HG02678 (cell line): Measurements from ENCODE around the gene C14orf132.

Experiments used
- ATAC-seq: cut with Tn5 transposase; IDR thresholded peaks from one replicate; pipeline ENCODE4 v1.9.1; 2021; ENCODE audit warnings: mild to moderate bottlenecking, moderate library complexity; ENCODE audit not compliant: unreplicated experiment

C14orf132 gene

DNA sequence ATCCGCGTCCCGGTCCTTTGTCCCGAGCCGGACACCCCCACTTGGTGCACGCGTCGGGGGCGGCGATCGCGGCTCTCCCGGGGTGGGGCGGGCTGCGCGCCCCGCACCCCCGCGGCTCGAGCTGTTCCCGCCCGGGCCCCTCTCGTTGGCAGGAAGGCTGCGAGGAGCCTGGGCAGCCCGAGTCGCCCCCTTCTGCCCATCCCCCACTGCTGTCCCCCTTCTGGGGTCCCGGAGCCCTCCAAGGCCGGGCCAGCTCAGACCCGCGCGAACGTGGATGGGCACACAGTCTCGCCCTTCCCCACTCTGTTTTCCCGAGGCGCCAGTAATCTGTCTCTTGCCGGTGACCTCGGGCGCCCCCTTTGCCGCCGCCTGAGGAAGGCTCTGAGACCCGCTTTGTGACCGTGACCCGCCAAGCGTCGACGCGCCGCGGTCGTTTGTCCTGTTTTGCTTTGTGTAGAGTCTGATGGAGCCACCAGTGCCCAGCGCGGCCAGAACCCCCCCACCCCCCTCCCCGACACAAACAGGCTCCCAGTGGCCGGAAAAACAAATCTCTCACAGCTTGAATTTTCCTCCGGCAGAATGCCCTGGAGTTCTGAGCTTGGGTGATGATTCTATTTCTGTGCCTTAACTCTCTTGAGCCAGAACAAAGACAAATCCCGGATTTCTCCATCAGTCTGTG lies 610 bp downstream of the C14orf132 start:
- ATAC-seq = no peak

DNA sequence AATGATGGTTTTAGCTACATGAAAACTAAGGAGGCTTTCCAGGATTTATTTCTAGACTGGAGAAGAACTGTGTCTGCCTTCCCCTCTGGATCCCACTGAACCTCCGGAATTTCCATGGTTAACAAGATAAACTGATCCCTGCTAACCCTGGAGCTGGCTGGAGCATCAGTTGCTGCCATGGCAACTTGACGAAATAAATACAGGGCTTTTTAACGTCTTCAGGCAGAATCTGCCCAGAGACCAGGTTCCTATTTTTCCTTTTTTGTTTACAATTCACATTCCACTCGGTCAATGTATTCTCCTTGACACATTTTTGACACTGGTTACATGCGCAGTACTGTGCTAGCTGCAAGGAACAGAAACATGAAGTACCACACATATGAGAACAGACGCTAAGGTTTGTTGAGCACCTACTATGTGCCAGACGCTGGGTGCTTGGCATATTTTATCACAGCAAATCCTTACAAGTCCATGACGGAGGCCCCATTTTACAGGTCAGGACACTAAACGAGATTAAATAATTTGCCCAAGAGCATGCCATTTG lies 1.7 kb downstream of the C14orf132 start:
- no peak for ATAC-seq

- no peak for ATAC-seq
Observed at GRCh38 chr14:96042248-96042930, 3.2 kb downstream of the C14orf132 start.

DNA sequence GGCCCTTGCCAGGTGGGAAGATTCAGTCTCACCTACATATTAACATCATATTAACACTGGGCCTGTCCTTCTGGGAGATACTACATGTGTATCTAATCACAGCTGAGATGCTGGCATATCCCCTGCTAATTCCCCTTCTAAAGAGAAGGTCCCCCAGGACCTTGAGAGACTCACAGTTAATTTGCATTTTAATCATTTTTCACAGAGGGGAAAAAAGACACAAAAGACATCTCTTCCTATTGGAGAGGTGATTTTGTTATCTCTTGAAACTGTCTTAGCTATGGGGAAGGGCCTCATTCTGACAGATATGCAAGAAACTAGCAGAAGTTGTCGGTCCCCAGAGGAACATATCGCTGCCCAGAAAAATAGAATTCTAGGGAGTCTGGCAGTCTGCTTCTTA lies 7.5 kb downstream of the C14orf132 start:
- no peak for ATAC-seq

DNA sequence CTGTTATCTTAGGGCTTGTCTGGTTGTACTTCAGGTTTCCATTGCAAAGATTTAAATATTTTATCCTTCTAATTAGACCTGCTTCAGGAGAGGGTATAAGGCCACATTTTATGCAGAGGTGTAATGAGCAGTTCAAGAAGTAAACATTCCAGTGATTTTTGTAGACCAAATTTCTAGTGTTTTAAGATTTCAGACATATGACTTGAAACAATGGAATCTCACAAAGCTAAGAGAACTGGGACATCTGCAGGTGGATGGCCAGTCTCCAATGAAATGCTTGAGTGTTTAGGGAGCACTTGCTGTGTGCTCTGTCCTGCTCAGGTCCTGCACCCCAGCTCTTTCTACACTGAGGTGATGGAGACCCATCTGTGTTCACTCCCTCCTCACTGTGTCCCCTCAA lies 7.9 kb downstream of the C14orf132 start:
- ATAC-seq = no peak

DNA sequence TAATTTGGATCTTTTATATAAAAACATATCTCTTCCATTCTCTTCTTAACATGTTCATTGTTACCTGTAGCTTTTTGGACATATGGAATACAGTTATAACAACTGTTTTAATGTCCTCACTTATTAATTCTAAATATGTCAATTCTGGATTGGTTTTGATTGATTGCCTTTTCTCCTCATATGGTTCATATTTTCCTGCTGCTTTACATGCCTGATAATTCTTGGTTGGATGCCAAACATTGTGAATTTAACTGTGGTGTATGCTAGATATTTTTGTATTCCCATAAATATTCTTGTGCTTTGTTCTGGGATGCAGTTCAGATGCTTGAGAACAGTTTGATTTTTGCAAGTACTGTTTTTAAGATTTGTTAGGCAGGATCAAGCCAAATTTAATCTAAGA lies 10.8 kb downstream of the C14orf132 start:
- ATAC-seq = no peak

DNA sequence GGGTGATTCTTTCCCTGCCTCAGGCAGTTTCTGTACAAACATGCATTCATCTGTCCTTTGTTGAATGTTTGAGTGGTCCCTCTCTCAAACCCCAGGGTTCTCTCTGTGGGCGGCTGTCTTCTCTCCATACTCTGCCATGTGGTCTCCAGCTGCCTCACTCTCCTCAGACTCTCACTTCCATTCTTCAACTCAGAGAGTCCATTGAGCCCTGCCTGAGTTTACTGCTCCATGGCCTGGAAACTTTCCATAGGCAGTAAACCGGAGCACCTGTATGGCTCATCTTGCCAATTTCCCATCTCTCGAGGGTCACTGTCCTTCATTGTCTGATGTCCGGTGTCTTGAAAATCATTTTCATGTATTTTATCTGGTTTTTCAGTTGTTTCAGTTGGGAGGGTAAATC lies 11.3 kb downstream of the C14orf132 start:
- no peak for ATAC-seq

DNA sequence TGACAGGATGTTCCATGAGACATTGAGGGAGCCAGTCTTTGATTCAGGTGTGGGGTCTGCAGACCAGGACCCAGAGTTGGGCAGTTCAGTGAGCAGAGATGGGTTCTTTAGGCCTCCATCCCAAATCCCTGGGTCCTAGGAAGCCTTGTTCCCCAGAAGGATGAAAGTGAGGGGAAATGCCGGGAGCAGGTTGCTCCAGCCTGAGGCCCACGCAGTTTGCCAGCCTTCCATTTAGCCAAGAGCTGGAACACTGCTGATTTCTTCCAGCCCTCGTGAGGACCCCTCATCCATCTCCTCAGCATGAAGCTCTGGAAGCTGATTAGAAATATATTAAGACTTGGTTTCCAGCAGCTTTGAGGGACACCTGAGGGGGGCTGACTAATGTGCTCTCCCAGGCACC lies 12.1 kb downstream of the C14orf132 start:
- ATAC-seq = no peak

DNA sequence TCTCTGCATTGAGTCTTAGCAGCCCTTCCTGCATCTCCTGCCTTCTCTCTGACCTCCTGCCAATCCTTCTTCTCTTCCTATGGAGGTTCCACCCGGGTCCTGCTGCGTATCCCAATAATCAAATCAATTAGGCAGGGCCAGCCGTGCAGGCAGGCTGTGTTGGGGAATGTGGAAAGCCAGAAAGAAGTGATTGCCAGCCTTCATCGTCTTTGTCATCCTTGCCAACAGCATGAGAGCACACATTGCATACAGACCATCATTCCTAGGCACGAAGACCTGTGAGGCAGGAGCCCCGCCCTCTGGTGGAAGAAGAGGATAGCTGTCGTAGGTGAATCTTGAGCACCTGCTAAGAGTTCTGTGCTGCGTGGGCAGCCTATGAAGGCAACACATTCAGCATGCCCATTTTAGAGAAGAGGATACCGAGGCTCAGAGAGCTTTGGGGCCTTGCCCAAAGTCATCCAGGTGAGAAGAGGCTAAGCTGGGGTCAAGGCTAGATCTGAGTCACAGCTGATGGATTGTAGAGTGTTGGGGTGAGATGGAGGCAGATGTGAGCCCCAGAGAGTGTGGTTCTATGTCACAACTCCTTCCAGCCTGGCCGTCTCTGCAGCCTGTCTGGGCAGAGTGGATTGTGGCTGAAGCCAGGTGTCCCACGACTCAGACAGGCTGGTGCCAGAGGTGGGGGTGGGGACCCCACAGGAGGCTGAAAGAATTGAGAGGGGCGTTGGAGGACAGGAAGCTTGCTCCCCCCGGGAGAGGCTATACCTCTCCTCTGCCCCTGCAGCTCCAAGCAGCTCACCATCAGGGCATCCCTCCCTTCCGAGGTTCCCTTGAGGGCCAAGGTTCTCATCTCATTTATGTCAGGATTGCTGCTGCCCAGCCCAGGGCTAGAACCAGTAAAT lies 12.7 kb downstream of the C14orf132 start:
- ATAC-seq = no peak

DNA sequence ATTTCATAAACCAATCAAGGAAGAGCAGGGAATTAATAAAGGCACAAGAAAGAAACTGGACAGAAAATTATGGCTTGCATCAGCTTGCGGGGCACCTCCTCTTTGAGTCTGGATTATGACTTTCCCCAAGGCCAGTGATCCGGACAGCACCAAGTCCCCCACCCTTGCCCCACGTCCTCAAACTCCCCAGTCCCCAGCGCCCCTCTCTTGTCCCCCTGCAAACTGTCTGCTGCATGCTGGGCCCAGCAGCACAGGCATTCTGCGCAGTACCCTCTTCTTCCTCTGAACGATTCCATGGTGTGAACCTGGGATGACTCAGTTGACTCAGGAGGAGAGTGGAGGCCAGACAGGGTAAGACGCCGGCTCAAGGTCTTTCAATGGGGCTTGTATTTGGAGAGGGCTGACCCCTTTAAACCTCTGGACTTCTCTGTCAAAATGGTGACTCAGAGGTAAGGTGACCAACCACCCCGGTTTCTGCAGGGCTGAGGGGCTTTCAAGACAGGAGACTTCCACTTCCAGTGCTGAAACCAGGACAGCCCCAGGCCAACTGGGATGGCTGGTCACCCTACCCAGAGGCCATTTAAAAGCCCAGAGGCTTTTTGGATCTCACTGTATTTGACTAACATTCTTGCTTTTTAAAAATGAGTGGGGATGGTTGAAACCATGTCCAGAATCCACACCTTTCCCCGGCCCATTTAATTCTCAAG lies 13.5 kb downstream of the C14orf132 start:
- ATAC-seq = no peak

- no peak for ATAC-seq
Observed at GRCh38 chr14:96053248-96053599, 14.1 kb downstream of the C14orf132 start.

- no peak for ATAC-seq
Observed at GRCh38 chr14:96053600-96054381, 14.6 kb downstream of the C14orf132 start.

GRCh38 chr14:96054661-96055060 lies 15.5 kb downstream of the C14orf132 start:
- ATAC-seq = no peak

GRCh38 chr14:96055065-96055752 lies 16.0 kb downstream of the C14orf132 start:
- ATAC-seq = no peak

- ATAC-seq = no peak
Observed at GRCh38 chr14:96055753-96056508, 16.8 kb downstream of the C14orf132 start.

DNA sequence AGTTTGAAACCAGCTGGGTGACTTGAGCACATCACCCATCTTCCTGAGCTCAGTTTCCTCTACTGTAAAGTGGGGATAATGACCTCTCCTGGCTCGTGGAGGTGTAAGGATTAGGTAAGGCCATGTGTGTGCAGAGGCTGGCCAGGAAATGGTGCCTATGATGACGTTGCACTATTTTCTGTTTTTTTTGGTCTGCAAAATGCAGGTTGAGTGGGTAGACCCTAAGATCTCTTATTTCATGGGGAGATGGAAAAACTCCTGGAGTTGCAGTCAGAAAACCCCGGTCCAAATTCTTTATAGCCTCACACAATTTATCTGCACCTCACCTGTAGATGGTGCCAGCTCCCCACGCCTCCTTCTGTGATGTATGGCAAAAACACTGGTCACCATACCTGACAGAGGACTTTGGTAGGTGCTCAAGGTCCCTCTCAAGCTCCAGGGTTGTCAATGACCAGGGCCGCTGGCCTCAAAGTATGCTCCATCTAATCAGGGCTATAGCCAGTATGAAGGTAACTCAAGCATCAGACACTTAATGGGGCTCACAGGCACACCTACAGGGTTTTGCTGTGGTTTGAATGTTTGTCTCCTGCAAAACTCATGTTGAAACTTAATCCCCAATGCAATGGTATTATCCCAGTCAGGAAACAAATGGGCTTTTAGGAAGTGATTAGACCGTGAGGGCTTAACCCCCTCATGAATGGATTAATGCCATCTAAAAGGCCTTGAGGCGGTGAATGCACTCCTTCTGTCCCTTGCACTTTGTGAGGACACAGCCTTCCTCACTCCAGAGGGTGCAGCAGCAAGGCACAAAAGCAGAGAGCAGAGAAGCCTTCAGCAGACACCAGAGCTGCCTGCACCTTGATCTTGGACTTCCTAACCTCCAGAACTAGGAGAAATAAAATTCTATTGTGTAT lies 17.6 kb downstream of the C14orf132 start:
- no peak for ATAC-seq

DNA sequence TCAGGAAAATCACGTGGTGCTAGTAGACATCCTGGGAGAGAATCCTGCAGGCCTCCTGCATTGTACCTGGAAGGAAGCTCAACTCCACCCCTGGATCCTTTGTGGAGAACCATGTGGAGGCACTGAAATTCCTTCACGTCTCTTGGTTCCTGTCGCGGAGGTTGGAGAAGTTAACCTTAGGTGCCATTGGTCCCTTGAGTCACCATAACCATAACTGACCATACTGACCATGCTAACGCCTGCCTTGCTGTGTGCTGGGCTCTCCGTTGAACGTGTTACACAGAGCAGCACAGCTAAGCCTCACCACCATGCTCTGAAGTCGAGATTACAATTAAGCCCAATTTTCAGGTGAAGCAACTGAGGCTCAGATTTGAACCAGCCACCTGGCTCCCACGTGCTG lies 18.6 kb downstream of the C14orf132 start:
- ATAC-seq = no peak
